Karpas-422 (cell line): Measurements from ENCODE around the gene GABRB1. TPM values are rescaled to one million over a fixed set of nuclear protein-coding genes. Genes with fewer than 3 reads are reported as not detected.

Source experiments
- DNase-seq: peaks from one replicate; pipeline ENCODE4 v3.0.0-alpha.2; 2015
- H2AFZ ChIP-seq: fragments of 200-600 bp; sonication (generic); 2 replicates; pipeline ENCODE4 v1.6.1; 2014; ENCODE audit warnings: antibody characterized with exemption, low read length, mixed read lengths
- H3K27ac ChIP-seq: fragments of 200-600 bp; sonication (generic); 2 replicates; pipeline ENCODE4 v1.5.1; 2014; ENCODE audit warnings: mild to moderate bottlenecking, low read length, moderate library complexity
- H3K27me3 ChIP-seq: fragments of 200-600 bp; sonication (generic); 2 replicates; pipeline ENCODE4 v1.6.1; 2014; ENCODE audit warnings: low read length, mixed read lengths
- H3K36me3 ChIP-seq: fragments of 200-600 bp; sonication (generic); 2 replicates; pipeline ENCODE4 v1.6.1; 2014; ENCODE audit warnings: low read length, mixed read lengths; ENCODE audit not compliant: insufficient read depth
- H3K4me1 ChIP-seq: fragments of 200-600 bp; sonication (generic); 2 replicates; pipeline ENCODE4 v1.6.1; 2014; ENCODE audit warnings: mild to moderate bottlenecking, low read length, mixed read lengths
- H3K4me2 ChIP-seq: fragments of 200-600 bp; sonication (generic); 2 replicates; pipeline ENCODE4 v1.6.1; 2014; ENCODE audit warnings: low read length, low read depth, mild to moderate bottlenecking; ENCODE audit not compliant: poor library complexity, severe bottlenecking
- H3K4me3 ChIP-seq: fragments of 200-600 bp; sonication (generic); 2 replicates; pipeline ENCODE4 v1.5.1; 2014; ENCODE audit warnings: mild to moderate bottlenecking, antibody characterized with exemption, low read length, mixed read lengths
- H3K79me2 ChIP-seq: fragments of 200-600 bp; sonication (generic); 2 replicates; pipeline ENCODE4 v1.6.1; 2014; ENCODE audit warnings: mild to moderate bottlenecking, low read length, mixed read lengths
- H3K9ac ChIP-seq: fragments of 200-600 bp; sonication (generic); 2 replicates; pipeline ENCODE4 v1.6.0; 2014; ENCODE audit warnings: low read length
- H3K9me2 ChIP-seq: fragments of 200-600 bp; sonication (generic), shearing (Covaris generic); replicated peaks from 2 replicates; pipeline ENCODE4 v1.6.0; 2014; ENCODE audit warnings: mild to moderate bottlenecking, low read length, moderate library complexity; ENCODE audit not compliant: insufficient read depth
- H3K9me3 ChIP-seq: fragments of 300-700, 200-600 bp; sonication (generic); 2 replicates; pipeline ENCODE4 v1.6.1; 2014; ENCODE audit warnings: low read length, mixed read lengths
- H4K20me1 ChIP-seq: fragments of 200-600 bp; sonication (generic); 2 replicates; pipeline ENCODE4 v1.6.1; 2014; ENCODE audit warnings: mild to moderate bottlenecking, antibody characterized with exemption, low read length, low read depth; ENCODE audit not compliant: insufficient read depth
- total RNA-seq: library from RNA; depleted of rRNA; stranded (reverse); fragments of >200 nt; shearing (Covaris generic); gene quantifications from 2 replicates; pipeline ENCODE4 v1.2.3, GENCODE V29; 2014; ENCODE audit warnings: low replicate concordance; rRNA removed

GABRB1 gene
- total RNA-seq, result not detected in 2 replicates

- no peaks in the 10 kb centered on the region for H3K9me2 ChIP-seq
- H3K79me2 ChIP-seq, result no peaks in the 10 kb centered on the region
- H3K4me3 ChIP-seq, result no peak within 1 kb of the TSS
- H3K27ac ChIP-seq, result no peak within 1 kb of the TSS
- no peak within 1 kb of the TSS for H3K4me2 ChIP-seq
- no peaks in the 10 kb centered on the region for H4K20me1 ChIP-seq
- DNase-seq, result no peak
- no peaks in the 10 kb centered on the region for H3K4me1 ChIP-seq
- H3K27me3 ChIP-seq, result no peaks in the 10 kb centered on the region
- no peak within 1 kb of the TSS for H2AFZ ChIP-seq
- no peaks in the 10 kb centered on the region for H3K9me3 ChIP-seq
- no peaks in the 10 kb centered on the region for H3K36me3 ChIP-seq
- H3K9ac ChIP-seq, result no peak within 1 kb of the TSS
Observed at GRCh38 chr4:47031011-47031678, at the start of gene GABRB1. Gene GABRB1 (plus strand): TSS chr4:47031567.

- Histone ChIP-seq H2AFZ (no peak overlapping the region), H3K9me3 (no peaks in the 10 kb centered on the region), H3K27ac (no peak overlapping the region), H3K4me1 (no peaks in the 10 kb centered on the region), H4K20me1 (no peaks in the 10 kb centered on the region), H3K4me2 (no peak overlapping the region), H3K79me2 (no peaks in the 10 kb centered on the region), H3K9me2 (no peaks in the 10 kb centered on the region), H3K36me3 (no peaks in the 10 kb centered on the region), H3K27me3 (no peaks in the 10 kb centered on the region), H3K4me3 (no peak overlapping the region), H3K9ac (no peak overlapping the region)
- no peak for DNase-seq
Observed at GRCh38 chr4:46984781-46985180, 46.6 kb upstream of the GABRB1 start.

GRCh38 chr4:46986922-46987638, 44.3 kb upstream of the GABRB1 start:
- no peaks in the 10 kb centered on the region for H3K9me2 ChIP-seq
- no peaks in the 10 kb centered on the region for H3K79me2 ChIP-seq
- H3K4me3 ChIP-seq, result no peak overlapping the region
- H3K9ac ChIP-seq, result no peak overlapping the region
- no peaks in the 10 kb centered on the region for H3K9me3 ChIP-seq
- no peak overlapping the region for H2AFZ ChIP-seq
- H3K36me3 ChIP-seq, result no peaks in the 10 kb centered on the region
- no peaks in the 10 kb centered on the region for H3K4me1 ChIP-seq
- no peaks in the 10 kb centered on the region for H4K20me1 ChIP-seq
- DNase-seq, result no peak
- no peak overlapping the region for H3K4me2 ChIP-seq
- H3K27ac ChIP-seq, result no peak overlapping the region
- no peaks in the 10 kb centered on the region for H3K27me3 ChIP-seq

- H3K4me2 ChIP-seq, result no peak overlapping the region
- no peak overlapping the region for H3K9ac ChIP-seq
- no peaks in the 10 kb centered on the region for H3K79me2 ChIP-seq
- H3K4me3 ChIP-seq, result no peak overlapping the region
- H3K27ac ChIP-seq, result no peak overlapping the region
- H3K9me3 ChIP-seq, result no peaks in the 10 kb centered on the region
- no peaks in the 10 kb centered on the region for H3K36me3 ChIP-seq
- no peaks in the 10 kb centered on the region for H3K9me2 ChIP-seq
- no peaks in the 10 kb centered on the region for H4K20me1 ChIP-seq
- no peaks in the 10 kb centered on the region for H3K27me3 ChIP-seq
- DNase-seq, result no peak
- no peaks in the 10 kb centered on the region for H3K4me1 ChIP-seq
- H2AFZ ChIP-seq, result no peak overlapping the region
Observed at GRCh38 chr4:46992338-46992737, 39.0 kb upstream of the GABRB1 start.

GRCh38 chr4:46993075-46994006, 38.0 kb upstream of the GABRB1 start, which contains the start of gene GABRA4:
Gene GABRA4 (minus strand): TSS chr4:46993581. CDS start chr4:46993424, 157 bp downstream.
- Histone ChIP-seq H3K27me3 (no peaks in the 10 kb centered on the region), H3K27ac (no peak within 1 kb of the TSS), H3K9ac (no peak within 1 kb of the TSS), H3K4me2 (no peak within 1 kb of the TSS), H4K20me1 (no peaks in the 10 kb centered on the region), H3K79me2 (no peaks in the 10 kb centered on the region), H2AFZ (no peak within 1 kb of the TSS), H3K36me3 (no peaks in the 10 kb centered on the region), H3K4me1 (no peaks in the 10 kb centered on the region), H3K4me3 (no peak within 1 kb of the TSS), H3K9me3 (no peaks in the 10 kb centered on the region), H3K9me2 (no peaks in the 10 kb centered on the region)
- no peak for DNase-seq

GRCh38 chr4:46994007-46994405, 37.4 kb upstream of the GABRB1 start:
- H2AFZ ChIP-seq, result no peak overlapping the region
- H4K20me1 ChIP-seq, result no peaks in the 10 kb centered on the region
- no peaks in the 10 kb centered on the region for H3K9me2 ChIP-seq
- H3K9ac ChIP-seq, result no peak overlapping the region
- DNase-seq, result no peak
- H3K4me2 ChIP-seq, result no peak overlapping the region
- H3K27me3 ChIP-seq, result no peaks in the 10 kb centered on the region
- H3K36me3 ChIP-seq, result no peaks in the 10 kb centered on the region
- H3K9me3 ChIP-seq, result no peaks in the 10 kb centered on the region
- no peaks in the 10 kb centered on the region for H3K79me2 ChIP-seq
- H3K4me1 ChIP-seq, result no peaks in the 10 kb centered on the region
- no peak overlapping the region for H3K27ac ChIP-seq
- H3K4me3 ChIP-seq, result no peak overlapping the region

- Histone ChIP-seq H3K4me1 (no peaks in the 10 kb centered on the region), H3K9me3 (no peaks in the 10 kb centered on the region), H3K9me2 (no peaks in the 10 kb centered on the region), H3K36me3 (no peaks in the 10 kb centered on the region), H3K4me3 (no peak overlapping the region), H3K79me2 (no peaks in the 10 kb centered on the region), H3K27ac (no peak overlapping the region), H3K4me2 (no peak overlapping the region), H4K20me1 (no peaks in the 10 kb centered on the region), H2AFZ (no peak overlapping the region), H3K9ac (no peak overlapping the region), H3K27me3 (no peaks in the 10 kb centered on the region)
- no peak for DNase-seq
Observed at GRCh38 chr4:46999566-46999965, 31.8 kb upstream of the GABRB1 start.

- H3K27ac ChIP-seq, result no peak overlapping the region
Observed at GRCh38 chr4:47000406-47000805, 31.0 kb upstream of the GABRB1 start.

More at GRCh38 chr4:47000406-47000805, 31.0 kb upstream of the GABRB1 start:
- no peak overlapping the region for H3K9ac ChIP-seq
- no peak overlapping the region for H3K4me2 ChIP-seq
- H3K9me3 ChIP-seq, result no peaks in the 10 kb centered on the region
- H3K4me1 ChIP-seq, result no peaks in the 10 kb centered on the region
- no peak overlapping the region for H2AFZ ChIP-seq
- no peak for DNase-seq
- no peaks in the 10 kb centered on the region for H4K20me1 ChIP-seq
- H3K4me3 ChIP-seq, result no peak overlapping the region
- no peaks in the 10 kb centered on the region for H3K36me3 ChIP-seq
- H3K79me2 ChIP-seq, result no peaks in the 10 kb centered on the region
- no peaks in the 10 kb centered on the region for H3K9me2 ChIP-seq
- H3K27me3 ChIP-seq, result no peaks in the 10 kb centered on the region
